Sigmoid colon (tissue), 7 donors: Measurements from ENCODE around the gene GPC5. TPM values are rescaled to one million over a fixed set of nuclear protein-coding genes. Genes with fewer than 3 reads are reported as not detected.

Experiments
- DNase-seq: peaks from one replicate; pipeline ENCODE4 v3.0.0-alpha.2; 2019
- H3K27ac ChIP-seq, 4 donors: fragments of 200-600 bp; sonication (generic); one replicate each; pipeline ENCODE4 v1.5.1; 2016 to 2019; ENCODE audit warnings: mild to moderate bottlenecking in 1 of 4
- H3K27me3 ChIP-seq, 3 donors: fragments of 200-600 bp; sonication (generic); one replicate each; pipeline ENCODE4 v1.5.1; 2019; ENCODE audit warnings: mild to moderate bottlenecking in 1 of 3
- H3K36me3 ChIP-seq, 4 donors: fragments of 200-600 bp; sonication (generic); one replicate each; pipeline ENCODE4 v1.5.1; 2016 to 2019
- H3K4me1 ChIP-seq, 4 donors: fragments of 200-600 bp; sonication (generic); one replicate each; pipeline ENCODE4 v1.5.1; 2017 to 2019
- H3K4me3 ChIP-seq, 4 donors: fragments of 200-600 bp; sonication (generic); one replicate each; pipeline ENCODE4 v1.5.1; 2017 to 2019; ENCODE audit warnings: mild to moderate bottlenecking in 2 of 4, moderate library complexity in 1 of 4
- H3K9me3 ChIP-seq, 4 donors: fragments of 200-600 bp in 3 of 4; sonication (generic) in 3 of 4; one replicate each; pipeline versions ENCODE4 v1.5.1 to v1.6.1; 2013 to 2019
- EP300 ChIP-seq, 4 donors: sonication (generic); formaldehyde crosslinking; IDR thresholded peaks; one replicate each; pipeline ENCODE4 v1.6.1; 2017; ENCODE audit warnings: antibody characterized with exemption in 4 of 4
- POLR2A ChIP-seq, 2 donors: fragments of 450-650 bp; IDR thresholded peaks; one replicate each; pipeline ENCODE4 v1.6.1; 2016; ENCODE audit warnings: antibody characterized with exemption in 2 of 2, mild to moderate bottlenecking in 2 of 2, moderate library complexity in 2 of 2
- POLR2AphosphoS5 ChIP-seq, 4 donors: sonication (generic); formaldehyde crosslinking; IDR thresholded peaks; one replicate each; pipeline ENCODE4 v1.6.1; 2017; ENCODE audit warnings: antibody characterized with exemption in 4 of 4
- WGBS, 2 donors: extraction: QIAGEN DNeasy Blood & Tissue Kit; methylation state at CpG; one replicate each; pipeline ENCODE4 v1.1.7; 2013; 5-methylcytosine and 5-hydroxymethylcytosine counted together
- intact Hi-C: fragments of 100-400 bp; cut with DNase I; formaldehyde crosslinking; loops from one replicate; pipeline ENCODE4 v1.15.1; 2023
- polyA plus RNA-seq, 3 donors: library from polyadenylated mRNA; stranded (reverse); fragments of 200-250 nt; gene quantifications; one replicate each; pipeline ENCODE4 v1.2.3, GENCODE V29; 2013
- total RNA-seq, 4 donors: library from RNA; depleted of rRNA; stranded (reverse); fragments of >200 nt; gene quantifications; one replicate each; pipeline ENCODE4 v1.1.0, GENCODE V29; 2016
- TF ChIP-seq, protein P1 (sequence below), 4 experiments: fragments of 450-650 bp in 3 of 4; fragments of 200-600 bp in 1 of 4; IDR thresholded peaks; one replicate each; pipeline ENCODE4 v1.5.1; 2016 to 2019; ENCODE audit warnings: antibody characterized with exemption in 4 of 4, mild to moderate bottlenecking in 3 of 4, moderate library complexity in 2 of 4
- donor health status: healthy with polysubstance abuse.
- donor health status: Bipolar disorder and iron deficiency.
- donor health status: healthy.

Gene GPC5
- total and polyA plus RNA-seq, 7 donors = 0.39 to 3.9 (median 2.9) TPM; not detected in 2

DNA sequence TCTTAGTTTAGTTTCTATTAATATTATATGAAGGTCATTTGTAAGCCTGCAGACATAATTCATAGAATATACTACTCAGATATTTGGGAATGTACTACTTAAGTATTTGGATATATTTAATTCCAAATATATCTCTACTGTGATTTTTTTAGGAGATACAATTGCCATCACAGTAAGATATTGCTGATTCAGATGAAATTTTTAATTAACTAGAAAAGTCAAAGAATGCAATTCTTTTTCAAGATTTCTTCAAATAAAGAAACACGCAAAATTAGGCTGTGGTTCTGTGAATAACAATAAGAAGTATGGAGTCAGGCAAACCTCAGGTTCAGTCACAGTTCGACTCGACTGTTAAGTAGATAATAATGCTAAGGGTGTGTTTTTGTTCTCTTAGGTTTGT lies 1277.8 kb downstream of the GPC5 start:
- H3K9me3 ChIP-seq = no peaks in the 10 kb centered on the region
- H3K27ac ChIP-seq = no peak overlapping the region
- H3K4me3 ChIP-seq = no peak overlapping the region
- intact Hi-C loops = no loop called here
- WGBS, 2 donors = 84 to 87% methylated on average over 3 of the region's 3 CpGs
- TF ChIP-seq, protein P1, sequence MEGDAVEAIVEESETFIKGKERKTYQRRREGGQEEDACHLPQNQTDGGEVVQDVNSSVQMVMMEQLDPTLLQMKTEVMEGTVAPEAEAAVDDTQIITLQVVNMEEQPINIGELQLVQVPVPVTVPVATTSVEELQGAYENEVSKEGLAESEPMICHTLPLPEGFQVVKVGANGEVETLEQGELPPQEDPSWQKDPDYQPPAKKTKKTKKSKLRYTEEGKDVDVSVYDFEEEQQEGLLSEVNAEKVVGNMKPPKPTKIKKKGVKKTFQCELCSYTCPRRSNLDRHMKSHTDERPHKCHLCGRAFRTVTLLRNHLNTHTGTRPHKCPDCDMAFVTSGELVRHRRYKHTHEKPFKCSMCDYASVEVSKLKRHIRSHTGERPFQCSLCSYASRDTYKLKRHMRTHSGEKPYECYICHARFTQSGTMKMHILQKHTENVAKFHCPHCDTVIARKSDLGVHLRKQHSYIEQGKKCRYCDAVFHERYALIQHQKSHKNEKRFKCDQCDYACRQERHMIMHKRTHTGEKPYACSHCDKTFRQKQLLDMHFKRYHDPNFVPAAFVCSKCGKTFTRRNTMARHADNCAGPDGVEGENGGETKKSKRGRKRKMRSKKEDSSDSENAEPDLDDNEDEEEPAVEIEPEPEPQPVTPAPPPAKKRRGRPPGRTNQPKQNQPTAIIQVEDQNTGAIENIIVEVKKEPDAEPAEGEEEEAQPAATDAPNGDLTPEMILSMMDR (IDR thresholded peaks at IDR 0.05) = no peak
- TF ChIP-seq POLR2A (IDR thresholded peaks at IDR 0.05) = no peak
- no peaks in the 10 kb centered on the region for H3K36me3 ChIP-seq
- no peaks in the 10 kb centered on the region for H3K4me1 ChIP-seq
- no peak for DNase-seq
- H3K27me3 ChIP-seq = no peaks in the 10 kb centered on the region

DNA sequence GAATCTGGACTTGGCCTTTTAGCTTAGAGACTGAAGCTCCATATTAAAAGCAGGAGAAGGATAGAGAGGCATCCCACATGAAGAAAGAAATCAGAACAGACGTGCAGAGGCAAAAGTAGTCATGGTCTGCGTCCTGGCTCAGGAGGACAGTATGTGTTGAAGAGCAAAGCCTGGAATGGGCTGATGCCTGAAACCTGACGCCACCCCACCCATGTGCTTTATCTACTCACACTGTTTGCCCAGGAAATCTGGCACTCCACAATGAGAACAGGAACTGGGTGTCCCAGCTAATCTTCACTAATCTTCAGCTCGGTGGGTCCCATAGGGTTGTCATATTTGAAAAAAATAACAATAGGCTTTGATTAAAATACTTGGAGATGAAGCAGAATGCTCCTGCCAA lies 1279.2 kb downstream of the GPC5 start:
- H3K4me1 ChIP-seq = no peaks in the 10 kb centered on the region
- no peak for DNase-seq
- no peak for TF ChIP-seq POLR2AphosphoS5 (IDR thresholded peaks at IDR 0.05)
- TF ChIP-seq, protein P1 (IDR thresholded peaks at IDR 0.05) = no peak
- no peak for TF ChIP-seq EP300 (IDR thresholded peaks at IDR 0.05)
- TF ChIP-seq POLR2A (IDR thresholded peaks at IDR 0.05) = no peak
- intact Hi-C loops = no loop called here
- no peak overlapping the region for H3K27ac ChIP-seq
- H3K9me3 ChIP-seq = no peaks in the 10 kb centered on the region
- H3K27me3 ChIP-seq = no peaks in the 10 kb centered on the region
- H3K4me3 ChIP-seq = no peak overlapping the region
- 39 to 59% methylated on average over 4 of the region's 4 CpGs for WGBS, 2 donors
- H3K36me3 ChIP-seq = no peaks in the 10 kb centered on the region

DNA sequence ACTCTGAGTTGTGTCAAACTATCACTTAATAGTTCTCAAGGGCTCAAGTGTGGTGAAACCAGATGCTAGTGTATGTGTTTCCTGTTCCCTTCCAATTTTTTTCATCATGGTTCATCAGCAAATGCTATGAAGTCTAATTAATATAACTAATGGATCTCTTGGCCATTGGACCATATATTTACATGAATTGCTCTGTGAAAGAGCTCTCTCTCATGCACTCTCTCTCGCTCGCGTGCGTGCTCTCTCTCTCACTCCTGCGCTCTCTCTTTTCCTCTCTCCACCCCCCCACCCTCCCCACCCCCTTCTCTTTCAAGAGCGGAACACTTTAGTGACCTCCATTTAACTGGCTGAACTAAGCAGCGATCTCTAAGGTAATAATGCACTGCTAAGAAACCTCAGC lies 1281.2 kb downstream of the GPC5 start:
- DNase-seq = no peak
- TF ChIP-seq, protein P1 (IDR thresholded peaks at IDR 0.05) = no peak
- TF ChIP-seq POLR2AphosphoS5 (IDR thresholded peaks at IDR 0.05) (no peak), POLR2A (IDR thresholded peaks at IDR 0.05) (no peak), EP300 (IDR thresholded peaks at IDR 0.05) (no peak)
- intact Hi-C loops = no loop called here
- Histone ChIP-seq H3K4me3 (no peak overlapping the region), H3K27me3 (no peaks in the 10 kb centered on the region), H3K4me1 (no peaks in the 10 kb centered on the region), H3K27ac (no peak overlapping the region), H3K36me3 (no peaks in the 10 kb centered on the region), H3K9me3 (no peaks in the 10 kb centered on the region)
- WGBS, 2 donors = 91 to 93% methylated on average over 7 of the region's 7 CpGs

DNA sequence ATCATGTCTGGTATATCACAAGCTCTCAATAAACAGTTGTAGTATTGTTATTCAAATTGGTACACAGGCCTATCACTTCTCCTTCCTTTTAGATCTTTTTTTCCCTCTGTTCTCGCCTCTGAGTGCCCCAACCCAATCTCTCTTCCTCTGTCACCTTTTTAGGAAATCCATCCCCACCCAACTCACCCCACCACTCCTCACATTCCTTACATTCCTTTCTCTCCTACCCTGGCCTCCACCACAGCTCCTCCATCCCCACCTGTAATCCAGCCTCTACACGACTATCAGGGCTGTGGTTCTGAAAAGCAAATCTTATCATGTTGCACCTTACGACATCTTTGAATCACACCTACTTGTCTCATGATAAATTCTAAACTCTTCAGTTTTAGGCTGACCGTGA lies 1282.8 kb downstream of the GPC5 start:
- intact Hi-C loops = no loop called here
- Histone ChIP-seq H3K36me3 (no peaks in the 10 kb centered on the region), H3K4me3 (no peak overlapping the region), H3K4me1 (no peaks in the 10 kb centered on the region), H3K27me3 (no peaks in the 10 kb centered on the region), H3K9me3 (no peaks in the 10 kb centered on the region), H3K27ac (no peak overlapping the region)
- 80 to 86% methylated on average over 4 of the region's 4 CpGs for WGBS, 2 donors
- DNase-seq = no peak
- TF ChIP-seq EP300 (IDR thresholded peaks at IDR 0.05) (no peak), POLR2A (IDR thresholded peaks at IDR 0.05) (no peak), POLR2AphosphoS5 (IDR thresholded peaks at IDR 0.05) (no peak)
- TF ChIP-seq, protein P1 (IDR thresholded peaks at IDR 0.05) = no peak

DNA sequence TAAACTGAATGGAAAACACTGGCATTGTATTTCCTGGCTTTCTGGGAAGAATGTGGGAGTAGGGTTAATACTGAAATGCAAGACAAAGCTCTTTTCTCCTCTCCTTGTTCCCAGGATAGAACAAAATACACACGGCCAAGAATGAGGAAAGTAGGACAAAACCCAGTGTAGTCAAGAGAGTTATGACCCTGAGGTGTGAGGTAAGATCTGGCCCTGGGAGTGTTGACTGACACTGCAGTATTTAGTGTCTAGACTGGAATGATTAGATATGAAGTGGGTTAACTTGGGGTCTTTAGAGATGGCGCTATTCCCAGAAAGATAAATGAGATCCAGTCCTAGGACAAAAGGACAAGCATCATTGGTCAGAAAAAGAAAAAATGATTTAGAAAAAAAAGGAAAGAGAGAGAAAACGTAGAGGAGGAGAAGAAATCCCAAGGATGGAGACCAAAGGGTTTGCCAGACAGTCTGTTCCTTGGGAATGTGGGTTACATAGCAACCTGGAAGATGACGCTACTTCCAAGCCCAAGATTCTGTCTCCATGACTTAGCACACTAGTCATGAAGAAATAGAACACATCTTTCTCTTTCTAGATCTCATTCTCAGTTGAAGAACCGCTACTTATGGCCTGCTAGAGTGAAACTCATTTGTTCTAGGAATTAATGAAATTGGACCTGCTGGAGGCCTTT lies 1284.6 kb downstream of the GPC5 start:
- intact Hi-C loops = no loop called here
- DNase-seq = no peak
- WGBS, 2 donors = 71 to 83% methylated on average over 5 of the region's 5 CpGs
- Histone ChIP-seq H3K27me3 (no peaks in the 10 kb centered on the region), H3K9me3 (no peaks in the 10 kb centered on the region), H3K27ac (no peak overlapping the region), H3K4me1 (no peaks in the 10 kb centered on the region), H3K36me3 (no peaks in the 10 kb centered on the region), H3K4me3 (no peak overlapping the region)
- TF ChIP-seq POLR2AphosphoS5 (IDR thresholded peaks at IDR 0.05) = no peak
- no peak for TF ChIP-seq EP300 (IDR thresholded peaks at IDR 0.05)
- TF ChIP-seq, protein P1 (IDR thresholded peaks at IDR 0.05) = no peak
- no peak for TF ChIP-seq POLR2A (IDR thresholded peaks at IDR 0.05)
